C4-2B (cell line): ENCODE data around the gene CD300E.

ENCODE experiments used
- H3K27ac ChIP-seq: fragments of 450-650 bp; 2 replicates; pipeline ENCODE4 v1.5.1; 2017
- CTCF ChIP-seq: fragments of 450-650 bp; conservative IDR thresholded peaks from 2 replicates; pipeline ENCODE4 v1.5.1; 2017; ENCODE audit warnings: mild to moderate bottlenecking
- ZFX ChIP-seq: fragments of 450-650 bp; IDR thresholded peaks from 2 replicates; pipeline ENCODE4 v1.6.1; 2017

Gene CD300E

GRCh38 chr17:74571621-74572270 is 51.8 kb downstream of the CD300E start:
- H3K27ac ChIP-seq, result no peak overlapping the region

GRCh38 chr17:74569020-74570003 is 54.2 kb downstream of the CD300E start:
- no peak overlapping the region for H3K27ac ChIP-seq
- TF ChIP-seq ZFX (no peak), CTCF (no peak)

More at GRCh38 chr17:74571621-74572270, 51.8 kb downstream of the CD300E start:
- TF ChIP-seq ZFX, result no peak
- no peak for TF ChIP-seq CTCF

- H3K27ac ChIP-seq, result no peak overlapping the region
These were observed 55.2 kb downstream of the CD300E start for GRCh38 chr17:74568106-74568873.

GRCh38 chr17:74567397-74567796 is 56.1 kb downstream of the CD300E start, which contains the start of gene CD300H:
CD300H (minus strand) TSS chr17:74567509.
- TF ChIP-seq ZFX (no peak), CTCF (no peak)
- H3K27ac ChIP-seq, result no peak within 1 kb of the TSS

More at GRCh38 chr17:74568106-74568873, 55.2 kb downstream of the CD300E start:
- TF ChIP-seq CTCF (no peak), ZFX (no peak)

- TF ChIP-seq ZFX, result no peak
- peak; percentile 83 for TF ChIP-seq CTCF
- H3K27ac ChIP-seq, result no peak overlapping the region
These were observed 57.3 kb downstream of the CD300E start for GRCh38 chr17:74566132-74566753.

- TF ChIP-seq CTCF (no peak), ZFX (no peak)
- H3K27ac ChIP-seq, result no peak overlapping the region
These were observed 58.4 kb downstream of the CD300E start for GRCh38 chr17:74565126-74565525.
